Neural crest cell (in vitro differentiated cells): ENCODE data around the gene CPTP. TPM values are rescaled to one million over a fixed set of nuclear protein-coding genes. Genes with fewer than 3 reads are reported as not detected.

Experiments
- DNase-seq: peaks from one replicate; pipeline ENCODE4 v3.0.0; 2021; ENCODE audit warnings: low read depth, mixed read lengths, low spot score
- H3K27ac Mint-ChIP-seq: one replicate; pipeline ENCODE4 v1.8.0; 2021; ENCODE audit warnings: mild to moderate bottlenecking, mixed read lengths; ENCODE audit not compliant: unreplicated experiment
- H3K27me3 Mint-ChIP-seq: 2 replicates; pipeline ENCODE4 v1.8.0; 2021; ENCODE audit warnings: low read depth, mild to moderate bottlenecking, mixed read lengths
- H3K36me3 Mint-ChIP-seq: 2 replicates; pipeline ENCODE4 v1.8.0; 2021; ENCODE audit warnings: low read depth, mild to moderate bottlenecking, mixed read lengths
- H3K4me1 Mint-ChIP-seq: 2 replicates; pipeline ENCODE4 v1.8.0; 2021; ENCODE audit warnings: mixed read lengths
- H3K4me3 Mint-ChIP-seq: one replicate; pipeline ENCODE4 v1.8.0; 2021; ENCODE audit warnings: mild to moderate bottlenecking, mixed read lengths
- H3K9me3 Mint-ChIP-seq: 2 replicates; pipeline ENCODE4 v1.8.0; 2021; ENCODE audit warnings: mixed read lengths
- CTCF ChIP-seq: fragments of 200-600 bp; sonication (generic); conservative IDR thresholded peaks from 2 replicates; pipeline ENCODE4 v1.5.0; 2021; ENCODE audit warnings: antibody characterized with exemption, mild to moderate bottlenecking
- total RNA-seq: library from RNA; stranded (reverse); gene quantifications from 2 replicates; pipeline ENCODE4 v1.2.1, GENCODE V29; 2021

Gene CPTP
- total RNA-seq, 1 donor from 2014 or later: 18.9 TPM

- H3K36me3 Mint-ChIP-seq: no peaks in the 10 kb centered on the region
- no peaks in the 10 kb centered on the region for H3K9me3 Mint-ChIP-seq
- H3K27ac Mint-ChIP-seq: no peak overlapping the region
- H3K4me1 Mint-ChIP-seq: no peaks in the 10 kb centered on the region
- DNase-seq: no peak
- H3K27me3 Mint-ChIP-seq: peaks cover 2% of the 10 kb centered on the region
- no peak for TF ChIP-seq CTCF
- no peak overlapping the region for H3K4me3 Mint-ChIP-seq
Measured at GRCh38 chr1:1294250-1294890, 30.2 kb upstream of the CPTP start.

GRCh38 chr1:1295154-1295923, 29.3 kb upstream of the CPTP start:
- H3K36me3 Mint-ChIP-seq: no peaks in the 10 kb centered on the region
- no peak for TF ChIP-seq CTCF
- no peaks in the 10 kb centered on the region for H3K9me3 Mint-ChIP-seq

GRCh38 chr1:1296070-1297061, 28.2 kb upstream of the CPTP start:
- Mint-ChIP-seq H3K27ac (no peak overlapping the region), H3K4me3 (no peak overlapping the region)
- DNase-seq: no peak

More at GRCh38 chr1:1295154-1295923, 29.3 kb upstream of the CPTP start:
- Mint-ChIP-seq H3K4me3 (no peak overlapping the region), H3K27me3 (no peaks in the 10 kb centered on the region), H3K4me1 (no peaks in the 10 kb centered on the region), H3K27ac (no peak overlapping the region)
- DNase-seq: no peak

GRCh38 chr1:1297802-1298424, 26.7 kb upstream of the CPTP start:
- Mint-ChIP-seq H3K27me3 (no peaks in the 10 kb centered on the region), H3K27ac (no peak overlapping the region), H3K4me1 (no peaks in the 10 kb centered on the region), H3K4me3 (no peak overlapping the region), H3K36me3 (no peaks in the 10 kb centered on the region), H3K9me3 (no peaks in the 10 kb centered on the region)
- TF ChIP-seq CTCF: no peak
- no peak for DNase-seq

More at GRCh38 chr1:1296070-1297061, 28.2 kb upstream of the CPTP start:
- Mint-ChIP-seq H3K4me1 (no peaks in the 10 kb centered on the region), H3K9me3 (no peaks in the 10 kb centered on the region), H3K27me3 (no peaks in the 10 kb centered on the region), H3K36me3 (no peaks in the 10 kb centered on the region)
- TF ChIP-seq CTCF: no peak
